MM.1S (cell line): ENCODE results near the gene TRPV4.

Experiments used
- DNase-seq: peaks from one replicate; pipeline ENCODE4 v3.0.0-alpha.2; 2015
- H2AFZ ChIP-seq: fragments of 300-600 bp; sonication (generic); 2 replicates; pipeline ENCODE4 v1.6.0; 2016; ENCODE audit warnings: antibody characterized with exemption, low read length
- H3F3A ChIP-seq: fragments of 300-600 bp; sonication (generic); 2 replicates; pipeline ENCODE4 v1.6.1; 2016; ENCODE audit warnings: mild to moderate bottlenecking, antibody characterized with exemption, low read length, moderate library complexity, mixed read lengths; ENCODE audit not compliant: insufficient read depth
- H3K27ac ChIP-seq: fragments of 300-600 bp; sonication (generic); 2 replicates; pipeline ENCODE4 v1.5.1; 2016; ENCODE audit warnings: mild to moderate bottlenecking, low read length
- H3K27me3 ChIP-seq: fragments of 300-600 bp; sonication (generic); replicated peaks from 2 replicates; pipeline ENCODE4 v1.6.0; 2016; ENCODE audit warnings: low read length; ENCODE audit not compliant: insufficient read depth
- H3K36me3 ChIP-seq: fragments of 300-600 bp; sonication (generic); replicated peaks from 2 replicates; pipeline ENCODE4 v1.6.1; 2016; ENCODE audit warnings: mild to moderate bottlenecking, low read length, mixed read lengths; ENCODE audit not compliant: insufficient read depth
- H3K4me1 ChIP-seq: fragments of 300-600 bp; sonication (generic); 2 replicates; pipeline ENCODE4 v1.6.1; 2016; ENCODE audit warnings: low read length, mixed read lengths
- H3K4me2 ChIP-seq: fragments of 300-600 bp; sonication (generic); 2 replicates; pipeline ENCODE4 v1.6.0; 2016; ENCODE audit warnings: low read depth, low read length
- H3K4me3 ChIP-seq: fragments of 300-600 bp; sonication (generic); 2 replicates; pipeline ENCODE4 v1.5.1; 2016; ENCODE audit warnings: low read length, mixed read lengths
- H3K79me2 ChIP-seq: fragments of 300-600 bp; sonication (generic); 2 replicates; pipeline ENCODE4 v1.6.1; 2016; ENCODE audit warnings: mixed run types, low read length, mixed read lengths
- H3K9ac ChIP-seq: fragments of 300-600 bp; sonication (generic); 2 replicates; pipeline ENCODE4 v1.6.1; 2016; ENCODE audit warnings: low read length, mixed read lengths
- H3K9me2 ChIP-seq: fragments of 300-600 bp; sonication (generic); replicated peaks from 2 replicates; pipeline ENCODE4 v1.6.1; 2016; ENCODE audit warnings: mild to moderate bottlenecking, low read length, mixed read lengths; ENCODE audit not compliant: insufficient read depth
- H3K9me3 ChIP-seq: fragments of 300-600 bp; sonication (generic); replicated peaks from 2 replicates; pipeline ENCODE4 v1.6.1; 2016; ENCODE audit warnings: mild to moderate bottlenecking, low read length, mixed read lengths; ENCODE audit not compliant: insufficient read depth
- H4K20me1 ChIP-seq: fragments of 300-600 bp; sonication (generic); 2 replicates; pipeline ENCODE4 v1.6.1; 2016; ENCODE audit warnings: mild to moderate bottlenecking, low read length, moderate library complexity, mixed read lengths; ENCODE audit not compliant: insufficient read depth
- EZH2 ChIP-seq: fragments of 300-600 bp; sonication (generic); optimal IDR thresholded peaks from 2 replicates; pipeline ENCODE3; 2017; ENCODE audit warnings: low read depth, mild to moderate bottlenecking, antibody characterized with exemption, low read length, mixed read lengths
- EZH2phosphoT487 ChIP-seq: fragments of 300-600 bp; sonication (generic); IDR thresholded peaks from 2 replicates; pipeline ENCODE4 v1.6.1; 2018; ENCODE audit warnings: antibody characterized with exemption, low read length
- TF ChIP-seq, protein P1 (sequence below): fragments of 300-600 bp; sonication (generic); IDR thresholded peaks from 2 replicates; pipeline ENCODE4 v1.5.1; 2016; ENCODE audit warnings: antibody characterized with exemption, low read length, mixed read lengths

TRPV4 gene

DNA sequence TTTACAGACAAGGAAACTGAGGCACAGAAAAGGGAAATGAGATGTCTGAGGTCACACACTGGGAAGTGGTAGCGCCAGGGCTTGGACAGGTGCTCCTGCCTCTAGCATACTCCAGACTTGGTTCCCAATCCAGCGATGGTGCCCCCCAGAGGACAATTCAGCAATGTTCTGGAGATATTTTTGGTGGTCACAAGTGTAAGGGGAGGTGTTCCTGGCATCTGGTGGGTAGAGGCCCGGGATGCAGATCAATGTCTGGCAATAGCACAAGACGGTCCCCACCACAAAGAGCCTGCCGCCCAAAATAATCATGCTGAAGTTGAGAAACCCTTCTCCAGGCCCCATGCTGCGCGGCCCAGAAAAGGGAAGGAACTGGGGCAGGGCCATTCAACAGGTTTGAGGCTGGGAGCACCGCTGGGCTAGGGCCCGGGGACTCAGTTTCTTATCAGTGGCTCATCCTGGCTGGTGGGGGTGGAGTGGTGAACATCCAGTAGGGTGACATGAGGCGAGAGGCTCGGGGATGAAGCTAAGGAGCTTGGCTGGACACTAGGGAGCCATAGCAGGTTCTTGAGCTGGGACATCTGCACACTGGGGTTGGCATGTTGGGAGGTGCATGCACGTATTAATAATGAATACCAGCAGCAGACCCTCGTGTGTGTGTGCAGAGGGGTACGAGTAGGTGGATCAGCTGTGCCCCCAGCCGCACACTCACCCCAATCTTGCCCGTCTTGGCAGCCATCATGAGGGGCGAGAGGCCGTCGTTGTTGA is 35.1 kb downstream of the TRPV4 start:
- peaks cover 4% of the 10 kb centered on the region; the same call in 1 of the 2 replicates for H3K27me3 ChIP-seq
- TF ChIP-seq, protein P1, sequence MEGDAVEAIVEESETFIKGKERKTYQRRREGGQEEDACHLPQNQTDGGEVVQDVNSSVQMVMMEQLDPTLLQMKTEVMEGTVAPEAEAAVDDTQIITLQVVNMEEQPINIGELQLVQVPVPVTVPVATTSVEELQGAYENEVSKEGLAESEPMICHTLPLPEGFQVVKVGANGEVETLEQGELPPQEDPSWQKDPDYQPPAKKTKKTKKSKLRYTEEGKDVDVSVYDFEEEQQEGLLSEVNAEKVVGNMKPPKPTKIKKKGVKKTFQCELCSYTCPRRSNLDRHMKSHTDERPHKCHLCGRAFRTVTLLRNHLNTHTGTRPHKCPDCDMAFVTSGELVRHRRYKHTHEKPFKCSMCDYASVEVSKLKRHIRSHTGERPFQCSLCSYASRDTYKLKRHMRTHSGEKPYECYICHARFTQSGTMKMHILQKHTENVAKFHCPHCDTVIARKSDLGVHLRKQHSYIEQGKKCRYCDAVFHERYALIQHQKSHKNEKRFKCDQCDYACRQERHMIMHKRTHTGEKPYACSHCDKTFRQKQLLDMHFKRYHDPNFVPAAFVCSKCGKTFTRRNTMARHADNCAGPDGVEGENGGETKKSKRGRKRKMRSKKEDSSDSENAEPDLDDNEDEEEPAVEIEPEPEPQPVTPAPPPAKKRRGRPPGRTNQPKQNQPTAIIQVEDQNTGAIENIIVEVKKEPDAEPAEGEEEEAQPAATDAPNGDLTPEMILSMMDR: peak; percentile 16; the same call in 1 of the 2 replicates
- no peak for TF ChIP-seq EZH2phosphoT487
- no peaks in the 10 kb centered on the region for H3K79me2 ChIP-seq
- no peaks in the 10 kb centered on the region for H4K20me1 ChIP-seq
- H3K4me3 ChIP-seq: no peak overlapping the region
- H3K4me1 ChIP-seq: no peaks in the 10 kb centered on the region
- H3K4me2 ChIP-seq: no peak overlapping the region
- no peak overlapping the region for H2AFZ ChIP-seq
- H3K9me3 ChIP-seq: no peaks in the 10 kb centered on the region
- DNase-seq: no peak
- no peaks in the 10 kb centered on the region for H3F3A ChIP-seq
- H3K36me3 ChIP-seq: no peaks in the 10 kb centered on the region
- no peaks in the 10 kb centered on the region for H3K9me2 ChIP-seq
- H3K27ac ChIP-seq: no peak overlapping the region
- H3K9ac ChIP-seq: no peak overlapping the region

DNA sequence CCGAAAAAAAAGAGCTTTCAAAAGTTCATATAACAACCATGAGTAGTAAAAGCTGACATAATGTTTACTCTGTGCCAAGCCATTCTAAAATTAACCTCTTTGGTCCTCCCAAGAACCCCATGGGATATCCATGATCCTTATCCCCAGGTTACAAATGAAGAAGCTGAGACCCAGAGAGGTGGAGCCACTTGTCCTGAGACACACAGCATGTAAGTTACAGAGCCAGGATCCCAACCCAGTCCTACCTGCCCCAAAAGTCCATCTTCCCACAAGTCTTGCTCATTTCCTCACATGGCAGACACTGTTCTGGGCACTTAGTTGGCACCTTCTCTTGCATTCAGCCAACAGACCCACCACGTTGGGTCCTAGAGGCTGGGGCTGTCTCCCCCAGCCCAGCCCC is 37.1 kb downstream of the TRPV4 start:
- Histone ChIP-seq H3K79me2 (no peaks in the 10 kb centered on the region), H3K4me2 (no peak overlapping the region), H3K27me3 (peaks cover 4% of the 10 kb centered on the region; the same call in 1 of the 2 replicates), H3K27ac (no peak overlapping the region), H4K20me1 (no peaks in the 10 kb centered on the region), H3F3A (no peaks in the 10 kb centered on the region), H3K4me1 (no peaks in the 10 kb centered on the region), H3K9me2 (no peaks in the 10 kb centered on the region), H3K4me3 (no peak overlapping the region), H3K36me3 (no peaks in the 10 kb centered on the region), H3K9me3 (no peaks in the 10 kb centered on the region), H3K9ac (no peak overlapping the region), H2AFZ (no peak overlapping the region)
- DNase-seq: no peak
- TF ChIP-seq, protein P1: no peak
- TF ChIP-seq EZH2 (no peak), EZH2phosphoT487 (no peak)

DNA sequence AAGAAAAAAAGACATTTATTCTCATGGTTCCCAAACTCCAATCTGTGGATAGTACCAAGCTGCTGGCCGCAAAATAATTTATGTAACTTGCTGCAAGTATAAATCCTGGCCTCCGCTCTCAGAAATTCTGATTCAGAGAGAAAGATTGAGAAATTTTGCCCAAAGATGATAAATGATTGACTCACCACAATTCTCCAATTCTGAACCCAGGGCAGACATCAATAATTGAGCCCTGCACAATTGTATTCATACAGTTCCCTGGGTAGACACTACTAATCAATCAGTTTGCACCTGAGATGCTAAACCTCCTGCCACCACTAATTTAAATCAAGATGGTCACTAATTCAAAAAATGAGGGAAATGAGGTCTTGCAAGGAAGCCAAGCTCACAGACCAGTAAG is 38.2 kb downstream of the TRPV4 start:
- Histone ChIP-seq H2AFZ (no peak overlapping the region), H3K36me3 (no peaks in the 10 kb centered on the region), H3K9me2 (no peaks in the 10 kb centered on the region), H3K4me1 (no peaks in the 10 kb centered on the region), H3K27ac (no peak overlapping the region), H3K9ac (no peak overlapping the region), H4K20me1 (no peaks in the 10 kb centered on the region), H3K4me3 (no peak overlapping the region), H3K79me2 (no peaks in the 10 kb centered on the region), H3K4me2 (no peak overlapping the region), H3K27me3 (peaks cover 4% of the 10 kb centered on the region; the same call in 1 of the 2 replicates), H3F3A (no peaks in the 10 kb centered on the region), H3K9me3 (no peaks in the 10 kb centered on the region)
- DNase-seq: no peak
- TF ChIP-seq EZH2phosphoT487 (no peak), EZH2 (no peak)
- TF ChIP-seq, protein P1: no peak
